Stimulated activated CD4-positive, alpha-beta T cell treated with anti-CD3 and anti-CD28 coated beads, TNF-alpha, amount 100 ng/mL, for 4 hours (primary cell): ENCODE measurements around the gene AHCTF1.

ENCODE experiments used
- DNase-seq, 3 experiments: peaks; one replicate each; pipeline ENCODE4 v3.0.0-alpha.2; 2020; ENCODE audit warnings: low read depth in 3 of 3

Gene AHCTF1

DNA sequence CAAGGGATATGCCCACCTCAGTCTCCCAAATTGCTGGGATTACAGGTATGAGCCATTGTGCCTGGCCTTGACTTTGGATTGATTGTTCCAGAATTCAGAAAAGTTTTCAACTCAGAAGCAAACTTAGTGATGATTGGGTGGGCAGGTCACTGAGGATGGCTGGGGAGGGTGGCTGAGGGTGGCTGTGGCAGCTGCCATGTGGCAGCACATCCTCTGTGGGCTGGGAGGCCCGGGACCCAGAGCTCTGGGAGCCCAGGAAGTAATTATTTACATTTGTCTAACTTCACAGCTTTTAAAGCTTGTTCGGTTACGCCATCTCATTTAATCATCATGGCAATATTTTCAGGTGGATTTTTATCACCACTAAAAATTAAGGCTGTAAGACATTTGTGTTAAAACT, 131.4 kb downstream of the AHCTF1 start:
- no peak for DNase-seq

GRCh38 chr1:246798606-246799496, 132.9 kb downstream of the AHCTF1 start:
- no peak for DNase-seq

DNA sequence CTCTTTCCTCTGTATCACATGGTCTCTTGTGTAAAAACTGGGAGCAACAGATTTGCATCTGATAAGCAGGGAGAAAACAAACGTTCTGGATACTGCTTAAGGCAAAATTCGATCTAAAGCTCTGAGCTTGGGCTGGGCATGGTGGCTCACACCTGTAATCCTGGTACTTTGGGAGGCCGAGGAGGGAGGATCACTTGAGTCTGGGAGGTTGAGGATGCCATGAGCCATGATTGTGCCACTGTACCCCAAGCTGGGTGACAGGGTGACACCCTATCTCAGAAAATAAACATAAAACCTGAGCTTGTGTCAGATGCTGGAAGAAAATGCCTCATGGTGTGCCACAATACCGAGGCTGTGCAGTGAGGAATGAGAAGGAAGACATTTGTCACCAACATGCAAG, 133.6 kb downstream of the AHCTF1 start:
- no peak for DNase-seq

DNA sequence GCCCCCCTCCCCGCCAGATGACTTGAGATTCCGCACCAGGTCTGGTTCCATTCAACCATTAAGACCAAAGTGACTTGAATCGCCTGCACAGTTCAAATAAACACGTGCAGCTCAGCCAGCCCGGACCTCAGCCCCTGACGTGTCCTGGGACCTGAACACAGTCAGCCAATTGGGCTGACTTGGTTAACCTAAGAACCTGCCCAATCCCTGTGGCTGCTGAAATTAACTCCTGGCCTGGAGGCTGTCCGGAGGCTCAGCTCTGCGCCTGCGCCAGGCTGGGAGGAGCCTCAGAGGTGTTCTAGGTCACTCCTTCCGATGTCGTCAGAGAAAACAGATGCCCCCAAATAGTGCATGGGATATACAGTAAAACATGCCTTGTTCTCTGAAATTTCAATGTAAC, 134.2 kb downstream of the AHCTF1 start:
- no peak for DNase-seq

GRCh38 chr1:246797157-246797556, 134.6 kb downstream of the AHCTF1 start:
- DNase-seq = no peak

DNA sequence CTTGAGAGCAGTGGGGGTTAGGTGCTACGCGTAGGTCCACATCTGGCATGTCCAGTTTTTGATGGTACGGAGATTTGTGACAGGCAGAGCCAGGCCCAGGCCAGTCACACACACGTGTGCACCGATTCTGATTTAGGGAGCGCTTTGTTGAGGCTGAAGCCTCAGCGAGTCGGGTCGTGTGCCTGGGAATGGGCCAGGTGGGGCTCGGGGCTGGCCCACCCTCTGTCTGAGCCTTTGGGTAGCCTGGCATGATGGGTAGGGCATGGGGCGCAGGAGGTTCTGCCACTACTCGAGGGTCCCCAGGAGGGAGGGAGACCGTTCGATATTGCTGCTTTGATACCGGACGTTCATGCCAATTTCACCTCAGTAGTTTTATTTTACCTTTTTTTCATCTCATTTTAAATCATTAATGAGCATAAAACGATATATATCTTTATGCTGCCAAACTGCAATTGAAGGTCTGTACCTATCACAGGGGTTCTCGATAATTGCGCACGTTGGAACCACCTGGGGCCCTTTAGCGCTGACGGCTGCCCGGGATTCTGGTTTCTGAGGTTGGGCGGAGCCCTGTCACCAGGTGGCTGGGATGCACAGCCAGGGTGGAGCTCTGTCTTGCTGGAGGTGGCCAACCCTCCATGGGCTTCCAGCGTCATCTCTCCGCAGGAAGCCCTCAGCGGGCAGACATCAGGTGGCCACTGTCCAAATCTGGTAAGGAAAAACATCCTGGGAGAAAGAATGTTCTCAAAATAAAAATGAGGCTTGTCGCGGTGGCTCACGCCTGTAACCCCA, 135.6 kb downstream of the AHCTF1 start:
- DNase-seq = no peak

GRCh38 chr1:246794828-246795671, 136.7 kb downstream of the AHCTF1 start:
- no peak for DNase-seq

DNA sequence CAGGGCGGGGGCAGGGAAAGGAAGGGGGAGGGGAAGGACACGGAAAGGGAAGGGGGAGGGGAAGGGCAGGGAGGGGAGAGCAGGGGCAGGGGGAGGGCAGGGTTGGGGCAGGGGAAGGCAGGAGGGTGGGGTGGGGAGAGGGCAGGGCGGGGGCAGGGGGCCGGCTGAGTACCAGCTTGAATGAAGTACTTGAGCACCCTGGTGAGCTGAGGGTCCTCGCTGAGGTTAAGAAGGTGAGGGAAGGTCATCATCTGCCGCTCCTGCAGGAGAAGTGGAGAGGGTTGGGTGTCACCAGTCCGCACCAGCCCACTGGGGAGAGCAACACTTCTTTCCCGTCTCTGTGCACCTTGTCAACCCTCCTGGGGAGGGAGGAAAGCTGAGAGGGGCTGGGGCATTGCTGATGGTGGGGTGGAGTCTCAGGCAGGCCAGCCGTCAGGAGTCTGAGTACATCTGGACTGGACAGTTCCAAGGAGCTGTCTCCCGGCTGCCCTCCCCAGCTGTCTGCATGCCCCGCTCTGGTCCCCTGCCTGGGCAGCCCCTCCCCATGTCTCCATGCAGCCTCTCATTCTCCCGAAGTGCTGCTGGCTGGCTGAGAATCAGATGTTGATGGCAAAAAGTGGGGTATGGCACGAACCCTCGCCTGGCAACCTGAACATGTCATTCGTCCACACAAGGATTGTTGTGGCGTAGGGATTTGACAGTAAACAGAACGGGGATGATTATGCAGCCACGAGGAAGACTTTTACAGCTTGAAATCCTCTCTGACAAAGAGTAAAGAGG, 137.5 kb downstream of the AHCTF1 start:
- DNase-seq = no peak

- no peak for DNase-seq
Measured at GRCh38 chr1:246793356-246793896, 138.3 kb downstream of the AHCTF1 start.

DNA sequence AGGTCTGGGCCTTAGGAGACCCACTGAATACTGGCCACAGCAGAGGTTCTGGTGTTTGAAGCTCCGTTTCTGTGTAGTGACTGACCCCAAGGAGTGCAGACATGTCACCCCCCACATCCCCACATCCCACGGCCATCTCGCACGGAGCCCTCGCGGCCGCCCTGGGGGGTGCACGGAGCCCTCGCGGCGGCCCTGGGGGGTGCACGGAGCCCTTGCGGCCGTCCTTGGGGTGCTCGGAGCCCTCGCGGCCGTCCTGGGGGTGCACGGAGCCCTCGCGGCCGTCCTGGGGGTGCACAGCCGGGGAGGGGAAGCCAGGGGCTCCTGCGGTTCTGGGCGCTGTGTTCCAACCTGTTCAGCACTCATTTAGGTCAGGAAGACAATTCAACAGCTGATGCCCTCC, 139.1 kb downstream of the AHCTF1 start:
- DNase-seq = no peak

DNA sequence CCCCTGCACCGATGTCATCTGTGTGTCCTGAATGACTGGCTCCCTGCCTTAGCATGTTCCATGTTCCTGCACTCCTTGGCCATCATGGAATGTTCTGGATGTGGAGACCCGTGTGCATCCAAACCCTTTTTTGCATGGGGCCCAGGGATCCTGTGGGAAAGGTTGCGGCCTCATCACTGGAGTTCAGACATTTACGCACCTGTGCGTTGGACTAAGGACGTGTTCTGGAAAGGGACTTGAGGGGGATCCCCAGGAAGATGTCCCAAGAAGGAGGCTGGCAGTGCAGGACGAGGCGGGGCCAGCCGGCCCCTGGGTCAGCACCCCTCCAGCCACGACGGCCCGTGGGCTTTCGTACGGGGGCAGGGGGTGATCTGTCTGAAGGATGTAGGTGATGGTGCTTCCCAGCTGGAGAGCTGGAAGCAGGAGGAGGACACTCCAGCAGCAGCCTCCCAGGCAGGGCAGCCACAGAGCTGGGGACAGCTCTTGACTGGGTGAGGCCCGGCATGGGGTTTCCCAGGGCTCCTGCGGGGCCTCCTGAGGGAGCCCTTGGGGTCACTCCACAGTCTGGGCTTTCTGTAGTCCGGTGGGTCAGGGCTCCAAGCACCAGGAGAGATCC, 140.3 kb downstream of the AHCTF1 start:
- DNase-seq = no peak

- no peak for DNase-seq
Measured at GRCh38 chr1:246790833-246791232, 140.9 kb downstream of the AHCTF1 start.

- no peak for DNase-seq
Measured at GRCh38 chr1:246790364-246790763, 141.4 kb downstream of the AHCTF1 start.

GRCh38 chr1:246789454-246790339, 142.1 kb downstream of the AHCTF1 start:
- DNase-seq = no peak
